ENCODE measurements around the gene FLT1.

DNA sequence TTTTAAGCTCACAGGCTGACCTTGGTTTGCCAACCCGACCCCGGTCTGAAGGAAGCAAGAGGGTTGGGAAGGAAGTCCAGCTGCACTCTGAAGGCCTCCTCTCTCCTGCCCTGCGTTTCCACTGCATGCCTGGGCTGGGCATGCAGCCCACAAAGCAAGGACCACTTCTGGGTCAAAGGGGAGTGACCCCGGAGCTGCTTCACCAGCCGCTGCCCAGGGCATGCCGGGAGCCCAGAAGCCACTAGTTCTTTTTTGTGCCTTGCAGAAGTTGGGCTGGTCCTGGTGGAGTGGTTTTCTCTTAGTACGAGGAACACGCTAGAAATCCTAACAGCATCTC is 166.7 kb downstream of the FLT1 start:
- TF ChIP-seq, protein P1, sequence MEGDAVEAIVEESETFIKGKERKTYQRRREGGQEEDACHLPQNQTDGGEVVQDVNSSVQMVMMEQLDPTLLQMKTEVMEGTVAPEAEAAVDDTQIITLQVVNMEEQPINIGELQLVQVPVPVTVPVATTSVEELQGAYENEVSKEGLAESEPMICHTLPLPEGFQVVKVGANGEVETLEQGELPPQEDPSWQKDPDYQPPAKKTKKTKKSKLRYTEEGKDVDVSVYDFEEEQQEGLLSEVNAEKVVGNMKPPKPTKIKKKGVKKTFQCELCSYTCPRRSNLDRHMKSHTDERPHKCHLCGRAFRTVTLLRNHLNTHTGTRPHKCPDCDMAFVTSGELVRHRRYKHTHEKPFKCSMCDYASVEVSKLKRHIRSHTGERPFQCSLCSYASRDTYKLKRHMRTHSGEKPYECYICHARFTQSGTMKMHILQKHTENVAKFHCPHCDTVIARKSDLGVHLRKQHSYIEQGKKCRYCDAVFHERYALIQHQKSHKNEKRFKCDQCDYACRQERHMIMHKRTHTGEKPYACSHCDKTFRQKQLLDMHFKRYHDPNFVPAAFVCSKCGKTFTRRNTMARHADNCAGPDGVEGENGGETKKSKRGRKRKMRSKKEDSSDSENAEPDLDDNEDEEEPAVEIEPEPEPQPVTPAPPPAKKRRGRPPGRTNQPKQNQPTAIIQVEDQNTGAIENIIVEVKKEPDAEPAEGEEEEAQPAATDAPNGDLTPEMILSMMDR (IDR thresholded peaks at IDR 0.05) = no peak
- TF ChIP-seq POLR2A (IDR thresholded peaks at IDR 0.05) (no peak), EP300 (IDR thresholded peaks at IDR 0.05) (no peak)
